Liver (tissue), 9 donors: Measurements from ENCODE around the gene MLX. TPM values are rescaled to one million over a fixed set of nuclear protein-coding genes. Genes with fewer than 3 reads are reported as not detected.
"Not testable (repeated sequence)": the region's sequence is repeated elsewhere in the genome, so short reads cannot be mapped to it uniquely, and the experiment has no call there.

Experiments used
- DNase-seq: peaks from one replicate; pipeline ENCODE4 v3.0.0-alpha.2; 2017; ENCODE audit warnings: low spot score
- H3K27ac ChIP-seq, 2 donors: one replicate each; pipeline ENCODE4 v1.7.0; 2013; ENCODE audit warnings: inconsistent platforms in 2 of 2, low read length in 2 of 2, control low read depth in 1 of 2, low read depth in 1 of 2, mild to moderate bottlenecking in 1 of 2
- H3K27me3 ChIP-seq, 4 donors: one replicate each; pipeline versions ENCODE4 v1.6.1 to v1.7.0; 2013; ENCODE audit warnings: low read length in 3 of 4, inconsistent platforms in 1 of 4, mild to moderate bottlenecking in 1 of 4, moderate library complexity in 1 of 4; ENCODE audit not compliant: control insufficient read depth in 4 of 4, insufficient read depth in 4 of 4
- H3K36me3 ChIP-seq, 4 donors: one replicate each; pipeline versions ENCODE4 v1.6.1 to v1.7.0; 2013; ENCODE audit warnings: low read length in 3 of 4, mild to moderate bottlenecking in 3 of 4, low read depth in 1 of 4, moderate library complexity in 1 of 4; ENCODE audit not compliant: control insufficient read depth in 4 of 4, insufficient read depth in 3 of 4
- H3K4me1 ChIP-seq, 4 donors: one replicate each; pipeline versions ENCODE4 v1.6.1 to v1.7.0; 2013; ENCODE audit warnings: low read length in 3 of 4, mild to moderate bottlenecking in 3 of 4, moderate library complexity in 1 of 4; ENCODE audit not compliant: control insufficient read depth in 4 of 4, insufficient read depth in 4 of 4
- H3K4me3 ChIP-seq, 3 donors: one replicate each; pipeline versions ENCODE4 v1.6.1 to v1.7.0; 2013; ENCODE audit warnings: low read length in 3 of 3, control low read depth in 1 of 3, low read depth in 1 of 3, mild to moderate bottlenecking in 1 of 3
- H3K9ac ChIP-seq, 2 donors: one replicate each; pipeline ENCODE4 v1.7.0; 2013; ENCODE audit warnings: low read length in 2 of 2, mild to moderate bottlenecking in 2 of 2, moderate library complexity in 2 of 2, control low read depth in 1 of 2, low read depth in 1 of 2
- H3K9me3 ChIP-seq, 4 donors: one replicate each; pipeline versions ENCODE4 v1.6.1 to v1.7.0; 2013; ENCODE audit warnings: low read length in 3 of 4; ENCODE audit not compliant: control insufficient read depth in 4 of 4
- EGR1 ChIP-seq, 2 donors: IDR thresholded peaks; 2 replicates each; pipeline ENCODE4 v1.6.1; 2016 to 2018; ENCODE audit warnings: antibody characterized with exemption in 2 of 2, low read depth in 2 of 2
- FOXA1 ChIP-seq: IDR thresholded peaks from 2 replicates; pipeline ENCODE4 v1.6.1; 2016; ENCODE audit warnings: antibody characterized with exemption
- FOXA2 ChIP-seq: IDR thresholded peaks from 2 replicates; pipeline ENCODE4 v1.6.1; 2016; ENCODE audit warnings: antibody characterized with exemption
- GABPA ChIP-seq, 2 donors: IDR thresholded peaks in 1 of 2; conservative IDR thresholded peaks in 1 of 2; 2 replicates each; pipeline ENCODE4 v1.6.1; 2016; ENCODE audit warnings: antibody characterized with exemption in 2 of 2, mild to moderate bottlenecking in 1 of 2, moderate library complexity in 1 of 2
- HNF4A ChIP-seq, 2 donors: conservative IDR thresholded peaks; 2 replicates each; pipeline ENCODE4 v1.6.1; 2016; ENCODE audit warnings: antibody characterized with exemption in 2 of 2, mild to moderate bottlenecking in 2 of 2
- HNF4G ChIP-seq: IDR thresholded peaks from 2 replicates; pipeline ENCODE4 v1.6.1; 2016; ENCODE audit warnings: antibody characterized with exemption
- JUND ChIP-seq, 2 donors: IDR thresholded peaks; 2 replicates each; pipeline ENCODE4 v1.6.1; 2016; ENCODE audit warnings: antibody characterized with exemption in 2 of 2
- NR2F2 ChIP-seq: IDR thresholded peaks from 2 replicates; pipeline ENCODE4 v1.6.1; 2016; ENCODE audit warnings: antibody characterized with exemption
- RAD21 ChIP-seq, 2 donors: IDR thresholded peaks; 2 replicates each; pipeline ENCODE4 v1.6.1; 2016; ENCODE audit warnings: antibody characterized with exemption in 2 of 2, mild to moderate bottlenecking in 2 of 2
- RXRA ChIP-seq, 2 donors: IDR thresholded peaks; 2 replicates each; pipeline ENCODE4 v1.6.1; 2017 to 2018; ENCODE audit warnings: antibody characterized with exemption in 2 of 2, mild to moderate bottlenecking in 1 of 2
- TAF1 ChIP-seq: conservative IDR thresholded peaks from 2 replicates; pipeline ENCODE4 v1.6.1; 2016; ENCODE audit warnings: antibody characterized with exemption, mild to moderate bottlenecking
- YY1 ChIP-seq: IDR thresholded peaks from 2 replicates; pipeline ENCODE4 v1.6.1; 2016; ENCODE audit warnings: antibody characterized with exemption, mild to moderate bottlenecking
- WGBS: extraction: QIAGEN DNeasy Blood & Tissue Kit; methylation state at CpG from one replicate; pipeline ENCODE4 v1.1.7; 2013; 5-methylcytosine and 5-hydroxymethylcytosine counted together
- polyA plus RNA-seq, 2 donors: library from polyadenylated mRNA; stranded (reverse) in 1 of 2; unstranded in 1 of 2; fragments of 200-250 nt in 1 of 2; fragments of >200 nt in 1 of 2; fragmentation: Nextera tagmentation in 1 of 2; extraction: Ambion mirVana in 1 of 2; gene quantifications; one replicate each; pipeline versions ENCODE4 v1.2.1 to v1.2.3, GENCODE V29; 2013 to 2015
- total RNA-seq, 2 donors: library from RNA; depleted of rRNA; stranded (reverse); fragments of >200 nt; gene quantifications; one replicate each; pipeline ENCODE4 v1.2.3, GENCODE V29; 2014
- TF ChIP-seq, protein P1 (sequence below): IDR thresholded peaks from 2 replicates; pipeline ENCODE4 v1.6.1; 2016; ENCODE audit warnings: antibody characterized with exemption
- TF ChIP-seq, protein P2 (sequence below): IDR thresholded peaks from 2 replicates; pipeline ENCODE4 v1.6.1; 2016; ENCODE audit warnings: antibody characterized with exemption
- TF ChIP-seq, protein P3 (sequence below): IDR thresholded peaks from 2 replicates; pipeline ENCODE4 v1.6.1; 2016; ENCODE audit warnings: antibody characterized with exemption, mild to moderate bottlenecking
- TF ChIP-seq, protein P4 (sequence below): IDR thresholded peaks from 2 replicates; pipeline ENCODE4 v1.6.1; 2016; ENCODE audit warnings: antibody characterized with exemption
- TF ChIP-seq, protein P5 (sequence below): fragments of 150-350 bp; IDR thresholded peaks from 2 replicates; pipeline ENCODE4 v1.5.1; 2017; ENCODE audit warnings: improper control_type of control experiment, low read depth, low read length; ENCODE audit not compliant: missing input control
- donor health status: healthy.
- donor health status: healthy.
- donor health status: healthy.
- donor health status: healthy.
- donor health status: healthy.

Gene MLX
- total and polyA plus RNA-seq, 4 donors: 19.4 to 40.0 (median 32.1) TPM

DNA sequence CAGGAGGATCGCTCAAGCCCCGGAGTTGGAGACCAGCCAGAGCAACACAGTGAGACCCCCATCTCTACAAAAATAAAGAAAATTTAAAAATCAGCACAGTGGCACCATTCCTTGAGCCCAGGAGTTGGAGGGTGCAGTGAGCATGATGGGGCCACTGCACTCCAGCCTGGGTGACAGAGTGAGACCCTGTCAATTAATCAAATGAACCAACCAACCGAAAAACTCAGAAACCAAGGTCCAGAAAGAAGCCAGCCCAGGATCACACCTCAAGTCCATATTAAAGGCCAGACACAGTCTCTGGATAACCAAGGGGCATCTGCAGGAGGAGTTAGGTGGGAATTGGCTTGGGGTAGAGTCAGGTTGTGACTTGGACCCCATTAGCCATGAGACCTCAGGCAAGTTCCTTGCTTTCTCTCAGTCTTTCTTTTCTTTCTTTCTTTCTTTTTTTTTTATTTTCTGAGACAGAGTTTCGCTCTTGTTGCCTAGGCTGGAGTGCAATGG is 11.7 kb upstream of the MLX start:
- H3K36me3 ChIP-seq: no peaks in the 10 kb centered on the region
- no peaks in the 10 kb centered on the region for H3K27me3 ChIP-seq
- TF ChIP-seq FOXA1 (no peak), GABPA (IDR thresholded peaks at IDR 0.05 in 1 of 2, conservative IDR thresholded peaks at IDR 0.05 in 1 of 2) (no peak), HNF4G (no peak), EGR1 (IDR thresholded peaks at IDR 0.05; ENCODE audit: low read depth in 2 of 2) (no peak)
- H3K4me3 ChIP-seq: peak overlapping the region; percentile 71 to 85 (median 71)
- no peaks in the 10 kb centered on the region for H3K9me3 ChIP-seq
- DNase-seq: no peak
- peak overlapping the region; percentile 80 to 90 for H3K9ac ChIP-seq
- WGBS: 27% methylated on average over 4 of the region's 4 CpGs
- peak overlapping the region; percentile 88 to 93 for H3K27ac ChIP-seq
- H3K4me1 ChIP-seq: peaks cover 0 to 20% (median 11%) of the 10 kb centered on the region in 4 donors

DNA sequence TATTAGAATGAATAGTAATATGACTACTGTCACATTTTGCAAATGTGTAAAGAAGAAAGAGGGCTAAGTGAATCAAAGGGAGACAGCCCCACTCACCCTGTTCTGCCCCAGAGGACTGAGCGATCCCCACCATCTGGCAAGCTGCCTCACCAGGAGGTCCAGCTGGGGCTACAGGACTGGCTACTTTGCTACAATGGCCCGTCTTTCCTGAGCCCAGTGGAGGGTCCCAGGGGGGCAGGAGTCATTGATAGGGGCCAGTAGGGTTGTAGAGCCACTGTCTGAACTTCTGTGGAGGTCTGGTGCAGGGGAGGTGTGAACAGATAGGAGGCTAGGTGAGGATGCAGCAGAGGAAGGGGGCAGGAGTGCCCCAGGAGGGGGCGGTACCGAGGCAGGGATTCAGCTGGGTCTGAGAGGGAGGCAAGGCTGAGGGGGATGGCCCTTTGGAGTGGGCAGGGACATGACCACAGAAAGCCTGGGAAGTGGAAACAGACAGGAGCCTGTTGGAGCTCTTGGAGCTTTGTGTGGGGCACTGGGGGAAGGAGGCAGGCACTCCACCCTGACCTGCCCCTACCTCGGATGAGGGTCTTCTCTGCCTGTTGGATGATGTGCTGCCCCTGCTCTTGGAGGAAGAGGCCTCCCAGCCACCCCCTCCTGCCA is 10.8 kb upstream of the MLX start:
- not testable (repeated sequence) for H3K27ac ChIP-seq, H3K9me3 ChIP-seq, H3K9ac ChIP-seq, DNase-seq, H3K4me3 ChIP-seq, H3K27me3 ChIP-seq, H3K36me3 ChIP-seq
- 72% methylated on average over 5 of the region's 5 CpGs for WGBS
- H3K4me1 ChIP-seq: peaks cover 0 to 20% (median 11%) of the 10 kb centered on the region in 4 donors

DNA sequence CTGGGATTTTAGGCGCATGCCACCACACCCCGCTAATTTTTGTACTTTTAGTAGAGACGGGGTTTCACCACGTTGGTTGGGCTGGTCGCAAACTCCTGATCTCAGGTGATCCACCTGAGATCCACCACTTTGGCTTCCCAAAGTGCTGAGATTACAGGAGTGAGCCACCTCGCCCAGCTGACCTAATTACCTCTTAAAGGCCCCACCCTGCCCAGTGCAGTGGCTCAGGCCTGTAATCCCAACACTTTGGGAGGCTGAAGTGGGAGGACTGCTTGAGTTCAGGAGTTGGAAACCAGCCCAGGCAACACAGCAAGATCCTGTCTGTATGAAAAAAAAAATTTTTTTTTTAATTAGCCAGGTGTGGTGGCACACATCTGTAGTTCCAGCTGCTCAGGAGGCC is 7.8 kb upstream of the MLX start:
- Histone ChIP-seq H3K27ac (no peak overlapping the region), H3K4me3 (no peak overlapping the region), H3K36me3 (no peaks in the 10 kb centered on the region), H3K27me3 (no peaks in the 10 kb centered on the region), H3K9ac (no peak overlapping the region), H3K4me1 (peaks cover 4 to 34% (median 25%) of the 10 kb centered on the region in 4 donors), H3K9me3 (no peaks in the 10 kb centered on the region)
- no peak for DNase-seq
- TF ChIP-seq JUND (IDR thresholded peaks at IDR 0.05): no peak
- TF ChIP-seq FOXA2: no peak
- TF ChIP-seq, protein P1, sequence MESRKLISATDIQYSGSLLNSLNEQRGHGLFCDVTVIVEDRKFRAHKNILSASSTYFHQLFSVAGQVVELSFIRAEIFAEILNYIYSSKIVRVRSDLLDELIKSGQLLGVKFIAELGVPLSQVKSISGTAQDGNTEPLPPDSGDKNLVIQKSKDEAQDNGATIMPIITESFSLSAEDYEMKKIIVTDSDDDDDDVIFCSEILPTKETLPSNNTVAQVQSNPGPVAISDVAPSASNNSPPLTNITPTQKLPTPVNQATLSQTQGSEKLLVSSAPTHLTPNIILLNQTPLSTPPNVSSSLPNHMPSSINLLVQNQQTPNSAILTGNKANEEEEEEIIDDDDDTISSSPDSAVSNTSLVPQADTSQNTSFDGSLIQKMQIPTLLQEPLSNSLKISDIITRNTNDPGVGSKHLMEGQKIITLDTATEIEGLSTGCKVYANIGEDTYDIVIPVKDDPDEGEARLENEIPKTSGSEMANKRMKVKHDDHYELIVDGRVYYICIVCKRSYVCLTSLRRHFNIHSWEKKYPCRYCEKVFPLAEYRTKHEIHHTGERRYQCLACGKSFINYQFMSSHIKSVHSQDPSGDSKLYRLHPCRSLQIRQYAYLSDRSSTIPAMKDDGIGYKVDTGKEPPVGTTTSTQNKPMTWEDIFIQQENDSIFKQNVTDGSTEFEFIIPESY: no peak
- no peak for TF ChIP-seq HNF4A (conservative IDR thresholded peaks at IDR 0.05)
- TF ChIP-seq RXRA (IDR thresholded peaks at IDR 0.05): no peak
- no peak for TF ChIP-seq RAD21 (IDR thresholded peaks at IDR 0.05)
- TF ChIP-seq HNF4G: no peak
- TF ChIP-seq NR2F2: no peak
- TF ChIP-seq GABPA (IDR thresholded peaks at IDR 0.05 in 1 of 2, conservative IDR thresholded peaks at IDR 0.05 in 1 of 2): no peak
- TF ChIP-seq, protein P2, sequence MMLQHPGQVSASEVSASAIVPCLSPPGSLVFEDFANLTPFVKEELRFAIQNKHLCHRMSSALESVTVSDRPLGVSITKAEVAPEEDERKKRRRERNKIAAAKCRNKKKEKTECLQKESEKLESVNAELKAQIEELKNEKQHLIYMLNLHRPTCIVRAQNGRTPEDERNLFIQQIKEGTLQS: no peak
- TF ChIP-seq, protein P3, sequence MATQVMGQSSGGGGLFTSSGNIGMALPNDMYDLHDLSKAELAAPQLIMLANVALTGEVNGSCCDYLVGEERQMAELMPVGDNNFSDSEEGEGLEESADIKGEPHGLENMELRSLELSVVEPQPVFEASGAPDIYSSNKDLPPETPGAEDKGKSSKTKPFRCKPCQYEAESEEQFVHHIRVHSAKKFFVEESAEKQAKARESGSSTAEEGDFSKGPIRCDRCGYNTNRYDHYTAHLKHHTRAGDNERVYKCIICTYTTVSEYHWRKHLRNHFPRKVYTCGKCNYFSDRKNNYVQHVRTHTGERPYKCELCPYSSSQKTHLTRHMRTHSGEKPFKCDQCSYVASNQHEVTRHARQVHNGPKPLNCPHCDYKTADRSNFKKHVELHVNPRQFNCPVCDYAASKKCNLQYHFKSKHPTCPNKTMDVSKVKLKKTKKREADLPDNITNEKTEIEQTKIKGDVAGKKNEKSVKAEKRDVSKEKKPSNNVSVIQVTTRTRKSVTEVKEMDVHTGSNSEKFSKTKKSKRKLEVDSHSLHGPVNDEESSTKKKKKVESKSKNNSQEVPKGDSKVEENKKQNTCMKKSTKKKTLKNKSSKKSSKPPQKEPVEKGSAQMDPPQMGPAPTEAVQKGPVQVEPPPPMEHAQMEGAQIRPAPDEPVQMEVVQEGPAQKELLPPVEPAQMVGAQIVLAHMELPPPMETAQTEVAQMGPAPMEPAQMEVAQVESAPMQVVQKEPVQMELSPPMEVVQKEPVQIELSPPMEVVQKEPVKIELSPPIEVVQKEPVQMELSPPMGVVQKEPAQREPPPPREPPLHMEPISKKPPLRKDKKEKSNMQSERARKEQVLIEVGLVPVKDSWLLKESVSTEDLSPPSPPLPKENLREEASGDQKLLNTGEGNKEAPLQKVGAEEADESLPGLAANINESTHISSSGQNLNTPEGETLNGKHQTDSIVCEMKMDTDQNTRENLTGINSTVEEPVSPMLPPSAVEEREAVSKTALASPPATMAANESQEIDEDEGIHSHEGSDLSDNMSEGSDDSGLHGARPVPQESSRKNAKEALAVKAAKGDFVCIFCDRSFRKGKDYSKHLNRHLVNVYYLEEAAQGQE: no peak
- TF ChIP-seq TAF1: no peak
- TF ChIP-seq, protein P4, sequence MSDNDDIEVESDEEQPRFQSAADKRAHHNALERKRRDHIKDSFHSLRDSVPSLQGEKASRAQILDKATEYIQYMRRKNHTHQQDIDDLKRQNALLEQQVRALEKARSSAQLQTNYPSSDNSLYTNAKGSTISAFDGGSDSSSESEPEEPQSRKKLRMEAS: no peak
- TF ChIP-seq FOXA1: no peak
- no peak for TF ChIP-seq YY1
- no peak for TF ChIP-seq EGR1 (IDR thresholded peaks at IDR 0.05; ENCODE audit: low read depth in 2 of 2)
- TF ChIP-seq, protein P5, sequence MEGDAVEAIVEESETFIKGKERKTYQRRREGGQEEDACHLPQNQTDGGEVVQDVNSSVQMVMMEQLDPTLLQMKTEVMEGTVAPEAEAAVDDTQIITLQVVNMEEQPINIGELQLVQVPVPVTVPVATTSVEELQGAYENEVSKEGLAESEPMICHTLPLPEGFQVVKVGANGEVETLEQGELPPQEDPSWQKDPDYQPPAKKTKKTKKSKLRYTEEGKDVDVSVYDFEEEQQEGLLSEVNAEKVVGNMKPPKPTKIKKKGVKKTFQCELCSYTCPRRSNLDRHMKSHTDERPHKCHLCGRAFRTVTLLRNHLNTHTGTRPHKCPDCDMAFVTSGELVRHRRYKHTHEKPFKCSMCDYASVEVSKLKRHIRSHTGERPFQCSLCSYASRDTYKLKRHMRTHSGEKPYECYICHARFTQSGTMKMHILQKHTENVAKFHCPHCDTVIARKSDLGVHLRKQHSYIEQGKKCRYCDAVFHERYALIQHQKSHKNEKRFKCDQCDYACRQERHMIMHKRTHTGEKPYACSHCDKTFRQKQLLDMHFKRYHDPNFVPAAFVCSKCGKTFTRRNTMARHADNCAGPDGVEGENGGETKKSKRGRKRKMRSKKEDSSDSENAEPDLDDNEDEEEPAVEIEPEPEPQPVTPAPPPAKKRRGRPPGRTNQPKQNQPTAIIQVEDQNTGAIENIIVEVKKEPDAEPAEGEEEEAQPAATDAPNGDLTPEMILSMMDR: no peak
- WGBS: 89% methylated on average over 6 of the region's 6 CpGs
